ENCODE data around the gene ABL2.
"Not testable (repeated sequence)": the region's sequence is repeated elsewhere in the genome, so short reads cannot be mapped to it uniquely, and the experiment has no call there.

Gene ABL2

GRCh38 chr1:179213317-179213716 lies 16.2 kb downstream of the ABL2 start:
- DNase-seq, result not testable (repeated sequence)

GRCh38 chr1:179208681-179209477 lies 20.6 kb downstream of the ABL2 start:
- DNase-seq, result no peak

- no peak for DNase-seq
Measured at GRCh38 chr1:179206812-179207211, 22.7 kb downstream of the ABL2 start.

GRCh38 chr1:179205284-179205683 lies 24.2 kb downstream of the ABL2 start:
- peak; percentile 34 for DNase-seq

- DNase-seq, result peak; percentile 21
Measured at GRCh38 chr1:179202161-179202560, 27.3 kb downstream of the ABL2 start.

- no peak for DNase-seq
Measured at GRCh38 chr1:179200586-179200985, 28.9 kb downstream of the ABL2 start.

- DNase-seq, result no peak
Measured at GRCh38 chr1:179197690-179198297, 31.7 kb downstream of the ABL2 start.

GRCh38 chr1:179195857-179196256 lies 33.6 kb downstream of the ABL2 start:
- DNase-seq, result not testable (repeated sequence)

GRCh38 chr1:179195376-179195775 lies 34.1 kb downstream of the ABL2 start:
- peak; percentile 70 for DNase-seq

GRCh38 chr1:179194068-179194537 lies 35.4 kb downstream of the ABL2 start:
- no peak for DNase-seq

- DNase-seq, result peak; percentile 94
Measured at GRCh38 chr1:179190861-179191260, 38.6 kb downstream of the ABL2 start.

- peak; percentile 73 for DNase-seq
Measured at GRCh38 chr1:179187735-179188471, 41.6 kb downstream of the ABL2 start.

- DNase-seq, result no peak
Measured at GRCh38 chr1:179187043-179187442, 42.4 kb downstream of the ABL2 start.

GRCh38 chr1:179184403-179184802 lies 45.1 kb downstream of the ABL2 start:
- DNase-seq, result no peak

GRCh38 chr1:179183857-179184256 lies 45.6 kb downstream of the ABL2 start:
- no peak for DNase-seq

GRCh38 chr1:179178950-179179349 lies 50.5 kb downstream of the ABL2 start:
- DNase-seq, result no peak

GRCh38 chr1:179178183-179178582 lies 51.3 kb downstream of the ABL2 start:
- DNase-seq, result no peak

- no peak for DNase-seq
Measured at GRCh38 chr1:179177615-179178014, 51.9 kb downstream of the ABL2 start.

- no peak for DNase-seq
Measured at GRCh38 chr1:179177182-179177581, 52.3 kb downstream of the ABL2 start.

GRCh38 chr1:179175011-179175841 lies 54.3 kb downstream of the ABL2 start:
- peak; percentile 80 for DNase-seq

GRCh38 chr1:179170468-179170770 lies 59.1 kb downstream of the ABL2 start:
- not testable (repeated sequence) for DNase-seq

GRCh38 chr1:179169616-179170467 lies 59.6 kb downstream of the ABL2 start:
- DNase-seq, result peak; percentile 55
